GM21423 (cell line): ENCODE results near the gene S100A16.
"Not testable (repeated sequence)": the region's sequence is repeated elsewhere in the genome, so short reads cannot be mapped to it uniquely, and the experiment has no call there.

Source experiments
- ATAC-seq: cut with Tn5 transposase; IDR thresholded peaks from one replicate; pipeline ENCODE4 v1.9.1; 2021; ENCODE audit warnings: mild to moderate bottlenecking, moderate library complexity; ENCODE audit not compliant: unreplicated experiment

The S100A16 gene

GRCh38 chr1:153588033-153588432, 24.9 kb downstream of the S100A16 start:
- ATAC-seq = not testable (repeated sequence)

- ATAC-seq = no peak
Measured at GRCh38 chr1:153587314-153587713, 25.6 kb downstream of the S100A16 start.

- no peak for ATAC-seq
Measured at GRCh38 chr1:153586347-153586746, 26.6 kb downstream of the S100A16 start.

GRCh38 chr1:153585006-153585405, 27.9 kb downstream of the S100A16 start:
- ATAC-seq = no peak

- ATAC-seq = no peak
Measured at GRCh38 chr1:153583976-153584375, 29.0 kb downstream of the S100A16 start.

GRCh38 chr1:153583514-153583913, 29.4 kb downstream of the S100A16 start:
- not testable (repeated sequence) for ATAC-seq

GRCh38 chr1:153582836-153583235, 30.1 kb downstream of the S100A16 start:
- not testable (repeated sequence) for ATAC-seq

GRCh38 chr1:153578936-153579335, 34.0 kb downstream of the S100A16 start:
- no peak for ATAC-seq

GRCh38 chr1:153578490-153578889, 34.4 kb downstream of the S100A16 start:
- no peak for ATAC-seq

- ATAC-seq = no peak
Measured at GRCh38 chr1:153577624-153578051, 35.3 kb downstream of the S100A16 start.

- ATAC-seq = no peak
Measured at GRCh38 chr1:153577138-153577537, 35.8 kb downstream of the S100A16 start.

GRCh38 chr1:153575497-153575896, 37.4 kb downstream of the S100A16 start:
- ATAC-seq = not testable (repeated sequence)

- not testable (repeated sequence) for ATAC-seq
Measured at GRCh38 chr1:153575081-153575491, 37.9 kb downstream of the S100A16 start.

- no peak for ATAC-seq
Measured at GRCh38 chr1:153573351-153573750, 39.6 kb downstream of the S100A16 start.

GRCh38 chr1:153572569-153573015, 40.3 kb downstream of the S100A16 start:
- peak; percentile 67 for ATAC-seq

- ATAC-seq = no peak
Measured at GRCh38 chr1:153571706-153572105, 41.2 kb downstream of the S100A16 start.

GRCh38 chr1:153570874-153571273, 42.1 kb downstream of the S100A16 start:
- no peak for ATAC-seq

- ATAC-seq = no peak
Measured at GRCh38 chr1:153569465-153569864, 43.5 kb downstream of the S100A16 start.

- ATAC-seq = no peak
Measured at GRCh38 chr1:153568367-153569099, 44.4 kb downstream of the S100A16 start.

GRCh38 chr1:153567621-153568366, 45.1 kb downstream of the S100A16 start:
- no peak for ATAC-seq

GRCh38 chr1:153566414-153567371, 46.2 kb downstream of the S100A16 start:
- ATAC-seq = peak; percentile 62
